HepG2 (cell line): ENCODE measurements around the gene KDM3A. TPM values are rescaled to one million over a fixed set of nuclear protein-coding genes. Genes with fewer than 3 reads are reported as not detected.

Experiments
- ARNT2 ChIP-seq: sonication (generic); formaldehyde crosslinking; IDR thresholded peaks from 2 replicates; pipeline ENCODE4 v1.8.0; 2022; ENCODE audit warnings: mild to moderate bottlenecking, low read depth, missing genetic modification reagents, moderate library complexity
- CBX1 ChIP-seq: IDR thresholded peaks from one replicate; pipeline ENCODE4 v1.6.1; 2016; ENCODE audit warnings: antibody characterized with exemption, low read depth
- CBX5 ChIP-seq: sonication (generic); formaldehyde crosslinking; IDR thresholded peaks from 2 replicates; pipeline ENCODE4 v1.4.0; 2020; ENCODE audit warnings: missing genetic modification reagents, borderline replicate concordance
- EED ChIP-seq: sonication (generic); formaldehyde crosslinking; IDR thresholded peaks from 2 replicates; pipeline ENCODE4 v1.5.0; 2020; ENCODE audit warnings: mild to moderate bottlenecking, missing genetic modification reagents
- GATA4 ChIP-seq: sonication (generic); IDR thresholded peaks from 2 replicates; pipeline ENCODE4 v1.6.1; 2016; ENCODE audit warnings: antibody characterized with exemption, low read depth, borderline replicate concordance
- HNRNPH1 ChIP-seq: fragments of 200-400 bp; formaldehyde crosslinking; optimal IDR thresholded peaks from 2 replicates; pipeline ENCODE3; 2017; ENCODE audit warnings: mild to moderate bottlenecking, low read depth, low read length
- IRF2 ChIP-seq: IDR thresholded peaks from 2 replicates; pipeline ENCODE4 v1.6.1; 2018; ENCODE audit warnings: missing genetic modification reagents, missing compliant biosample characterization
- KAT2B ChIP-seq: fragments of 150-350 bp; IDR thresholded peaks from 2 replicates; pipeline ENCODE4 v1.6.1; 2014; ENCODE audit warnings: low read depth, low read length, borderline replicate concordance
- MAF1 ChIP-seq: sonication (generic); formaldehyde crosslinking; IDR thresholded peaks from 2 replicates; pipeline ENCODE4 v1.5.0; 2020; ENCODE audit warnings: missing genetic modification reagents, borderline replicate concordance
- MTF1 ChIP-seq: sonication (generic); formaldehyde crosslinking; IDR thresholded peaks from 2 replicates; pipeline ENCODE4 v1.5.0; 2020; ENCODE audit warnings: missing genetic modification reagents
- MXI1 ChIP-seq: IDR thresholded peaks from 3 replicates; pipeline ENCODE4 v1.6.1; 2012; ENCODE audit warnings: low read depth, low read length, inconsistent platforms, borderline replicate concordance
- MYC ChIP-seq: sonication (generic); formaldehyde crosslinking; IDR thresholded peaks from 2 replicates; pipeline ENCODE4 v1.9.0; 2021; ENCODE audit warnings: missing genetic modification reagents, borderline replicate concordance
- POLR2A ChIP-seq, 2 experiments: IDR thresholded peaks; 2 replicates each; pipeline ENCODE4 v1.6.1; 2011; ENCODE audit warnings: low read depth in 2 of 2, low read length in 2 of 2, mild to moderate bottlenecking in 1 of 2, moderate library complexity in 1 of 2; ENCODE audit not compliant: insufficient read depth in 1 of 2
- POLR2AphosphoS5 ChIP-seq: IDR thresholded peaks from 2 replicates; pipeline ENCODE4 v1.6.1; 2012; ENCODE audit warnings: low read depth, low read length
- RAD21 ChIP-seq: fragments of 450-650 bp; formaldehyde crosslinking; IDR thresholded peaks from 2 replicates; pipeline ENCODE4 v1.5.0; 2020; ENCODE audit warnings: mild to moderate bottlenecking
- RBFOX2 ChIP-seq: fragments of 200-400 bp; formaldehyde crosslinking; IDR thresholded peaks from 2 replicates; pipeline ENCODE4 v1.6.1; 2017; ENCODE audit warnings: low read depth, mild to moderate bottlenecking, low read length
- SAP130 ChIP-seq: IDR thresholded peaks from 2 replicates; pipeline ENCODE4 v1.6.1; 2016; ENCODE audit warnings: low read depth
- SIN3A ChIP-seq: IDR thresholded peaks from 2 replicates; pipeline ENCODE4 v1.6.1; 2011; ENCODE audit warnings: low read depth, mild to moderate bottlenecking, control low read depth, low read length, borderline replicate concordance
- SRY ChIP-seq: sonication (generic); formaldehyde crosslinking; IDR thresholded peaks from 2 replicates; pipeline ENCODE4 v1.8.0; 2022; ENCODE audit warnings: mild to moderate bottlenecking, missing genetic modification reagents
- TAF1 ChIP-seq: sonication (generic); formaldehyde crosslinking; IDR thresholded peaks from 2 replicates; pipeline ENCODE4 v1.4.0; 2020; ENCODE audit warnings: missing genetic modification reagents
- TSC22D2 ChIP-seq: sonication (generic); formaldehyde crosslinking; IDR thresholded peaks from 2 replicates; pipeline ENCODE4 v1.5.1; 2020; ENCODE audit warnings: missing genetic modification reagents, mild to moderate bottlenecking, borderline replicate concordance
- ZFP90 ChIP-seq: sonication (generic); formaldehyde crosslinking; IDR thresholded peaks from 2 replicates; pipeline ENCODE4 v1.8.0; 2022; ENCODE audit warnings: missing genetic modification reagents, mild to moderate bottlenecking, inconsistent platforms, borderline replicate concordance
- ZNF138 ChIP-seq: sonication (generic); formaldehyde crosslinking; IDR thresholded peaks from 2 replicates; pipeline ENCODE4 v1.5.0; 2020; ENCODE audit warnings: mild to moderate bottlenecking, low read depth, missing genetic modification reagents
- ZNF232 ChIP-seq: sonication (generic); formaldehyde crosslinking; IDR thresholded peaks from 2 replicates; pipeline ENCODE4 v1.4.0; 2020; ENCODE audit warnings: missing genetic modification reagents, borderline replicate concordance
- ZNF235 ChIP-seq: sonication (generic); formaldehyde crosslinking; IDR thresholded peaks from 2 replicates; pipeline ENCODE4 v1.8.1; 2023; ENCODE audit warnings: mild to moderate bottlenecking, missing genetic modification reagents, borderline replicate concordance
- ZNF263 ChIP-seq: sonication (generic); formaldehyde crosslinking; IDR thresholded peaks from 2 replicates; pipeline ENCODE4 v1.4.0; 2020; ENCODE audit warnings: missing genetic modification reagents
- ZNF317 ChIP-seq: sonication (generic); formaldehyde crosslinking; IDR thresholded peaks from 2 replicates; pipeline ENCODE4 v1.5.0; 2020; ENCODE audit warnings: mild to moderate bottlenecking, missing genetic modification reagents
- ZNF768 ChIP-seq: sonication (generic); formaldehyde crosslinking; IDR thresholded peaks from 2 replicates; pipeline ENCODE4 v1.4.0; 2020; ENCODE audit warnings: missing genetic modification reagents
- polyA plus RNA-seq, 8 experiments: library from polyadenylated mRNA; depleted of rRNA in 3 of 8; stranded (reverse) in 7 of 8; unstranded in 1 of 8; fragments of >200 nt; fragmentation: Illumina TruSeq in 4 of 8; extraction: Trizol in 4 of 8; gene quantifications; 2 replicates each; pipeline versions ENCODE4 v1.2.1 to v1.2.3, GENCODE V29; 2011 to 2016; ENCODE audit warnings: low read depth in 4 of 8, missing spikeins in 1 of 8, mixed read lengths in 1 of 8; ENCODE audit not compliant: insufficient read depth in 1 of 8
- total RNA-seq, 5 experiments: library from RNA; depleted of rRNA; stranded (reverse); fragments of >200 nt; fragmentation: Illumina TruSeq; extraction: Trizol; gene quantifications; 2 replicates each; pipeline ENCODE4 v1.2.3, GENCODE V29; 2016; ENCODE audit warnings: low read depth in 1 of 5
- TF ChIP-seq, protein P1 (sequence below): conservative IDR thresholded peaks from 2 replicates; pipeline ENCODE4 v1.6.1; 2018; ENCODE audit warnings: missing genetic modification reagents
- TF ChIP-seq, protein P2 (sequence below): sonication (generic); formaldehyde crosslinking; IDR thresholded peaks from 2 replicates; pipeline ENCODE4 v1.4.0; 2020; ENCODE audit warnings: missing genetic modification reagents; ENCODE audit errors: not compliant biosample characterization

KDM3A gene
- total and polyA plus RNA-seq, 2 of the 13 experiments (the other 11 are each of a cell fraction or from before 2014, with no cell fraction given) = 21.0 to 70.2 TPM

DNA sequence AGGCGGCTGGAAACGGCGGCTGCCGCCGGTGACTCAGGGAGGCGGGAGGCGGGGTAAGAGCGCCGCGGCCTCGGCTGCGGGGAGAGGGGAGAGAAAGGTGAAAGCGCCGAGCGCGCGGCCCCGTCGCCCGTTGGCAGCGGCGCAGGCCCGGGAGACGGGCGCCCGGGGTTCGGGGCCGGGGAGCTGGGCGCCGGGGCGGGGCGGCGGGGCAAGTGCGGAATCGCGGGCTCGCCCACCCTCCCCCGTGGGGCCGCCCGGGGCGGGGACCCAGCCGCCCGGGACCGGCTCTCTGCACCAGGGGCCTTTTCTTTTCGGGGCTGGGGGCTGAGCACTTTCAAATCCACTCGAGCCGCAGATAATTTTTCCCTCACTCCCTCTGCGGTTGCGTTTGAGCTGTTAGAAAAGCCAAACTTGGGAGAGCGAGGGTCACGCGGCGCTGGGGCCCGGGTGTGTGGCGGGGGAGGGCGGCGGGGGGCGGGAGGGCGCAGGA lies 266 bp downstream of the KDM3A start (continued):
- TF ChIP-seq TSC22D2 (CRISPR knock-in tag) (0 out of 2 replicates have a peak, but pooled peaks have one; percentile 7), MAF1 (CRISPR knock-in tag) (peak; percentile 46; the same call in 1 of the 2 replicates), RBFOX2 (peak; percentile 94), SIN3A (peak; percentile 83; the same call in 1 of the 2 replicates), SAP130 (CRISPR knock-in tag) (0 out of 2 replicates have a peak, but pooled peaks have one; percentile 85), CBX1 (peak; percentile 60), POLR2AphosphoS5 (peak; percentile 96), ZNF138 (CRISPR knock-in tag) (0 out of 2 replicates have a peak, but pooled peaks have one; percentile 45), MYC (CRISPR knock-in tag) (0 out of 2 replicates have a peak, but pooled peaks have one; percentile 5), IRF2 (CRISPR knock-in tag) (no peak), MXI1 (peak; percentile 76; the same call in 1 of the 3 replicates), TAF1 (CRISPR knock-in tag) (peak; percentile 78), SRY (0 out of 2 replicates have a peak, but pooled peaks have one; percentile 9), ZNF317 (no peak), ZNF768 (CRISPR knock-in tag) (peak; percentile 57; the same call in 1 of the 2 replicates), GATA4 (0 out of 2 replicates have a peak, but pooled peaks have one; percentile 58), ZFP90 (CRISPR knock-in tag) (0 out of 2 replicates have a peak, but pooled peaks have one; percentile 49), MTF1 (CRISPR knock-in tag) (0 out of 2 replicates have a peak, but pooled peaks have one; percentile 0), HNRNPH1 (peak; percentile 69), ZNF232 (CRISPR knock-in tag) (no peak), CBX5 (CRISPR knock-in tag) (no peak; the same call in 1 of the 2 replicates), ZNF235 (CRISPR knock-in tag) (0 out of 2 replicates have a peak, but pooled peaks have one; percentile 1), RAD21 (CRISPR knock-in tag) (0 out of 2 replicates have a peak, but pooled peaks have one; percentile 9), KAT2B (no peak), ZNF263 (CRISPR knock-in tag) (no peak), ARNT2 (no peak), POLR2A (IDR thresholded peaks at IDR 0.05; ENCODE audit: insufficient read depth in 1 of 2, low read depth in 2 of 2, low read length in 2 of 2) (peak; percentile 93 to 94), EED (CRISPR knock-in tag) (no peak)
- TF ChIP-seq, protein P1, sequence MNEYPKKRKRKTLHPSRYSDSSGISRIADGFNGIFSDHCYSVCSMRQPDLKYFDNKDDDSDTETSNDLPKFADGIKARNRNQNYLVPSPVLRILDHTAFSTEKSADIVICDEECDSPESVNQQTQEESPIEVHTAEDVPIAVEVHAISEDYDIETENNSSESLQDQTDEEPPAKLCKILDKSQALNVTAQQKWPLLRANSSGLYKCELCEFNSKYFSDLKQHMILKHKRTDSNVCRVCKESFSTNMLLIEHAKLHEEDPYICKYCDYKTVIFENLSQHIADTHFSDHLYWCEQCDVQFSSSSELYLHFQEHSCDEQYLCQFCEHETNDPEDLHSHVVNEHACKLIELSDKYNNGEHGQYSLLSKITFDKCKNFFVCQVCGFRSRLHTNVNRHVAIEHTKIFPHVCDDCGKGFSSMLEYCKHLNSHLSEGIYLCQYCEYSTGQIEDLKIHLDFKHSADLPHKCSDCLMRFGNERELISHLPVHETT = no peak
- TF ChIP-seq, protein P2, sequence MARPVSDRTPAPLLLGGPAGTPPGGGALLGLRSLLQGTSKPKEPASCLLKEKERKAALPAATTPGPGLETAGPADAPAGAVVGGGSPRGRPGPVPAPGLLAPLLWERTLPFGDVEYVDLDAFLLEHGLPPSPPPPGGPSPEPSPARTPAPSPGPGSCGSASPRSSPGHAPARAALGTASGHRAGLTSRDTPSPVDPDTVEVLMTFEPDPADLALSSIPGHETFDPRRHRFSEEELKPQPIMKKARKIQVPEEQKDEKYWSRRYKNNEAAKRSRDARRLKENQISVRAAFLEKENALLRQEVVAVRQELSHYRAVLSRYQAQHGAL (CRISPR knock-in tag) = peak; percentile 1
